HEK293 (cell line): ENCODE measurements around the gene WNT1.
A peak's percentile ranks its signal among the peaks of the same experiment; 100 is the strongest.

Experiments
- CTCF ChIA-PET: fragments of 350-600 bp; formaldehyde crosslinking; extraction: SDS; loops from one replicate; lab custom pipeline; 2021; ENCODE audit warnings: antibody characterized with exemption; lab: Yijun Ruan, JAX
- POLR2A ChIA-PET: fragments of 300-600 bp; formaldehyde crosslinking; extraction: SDS; loops from one replicate; lab custom pipeline; 2020; ENCODE audit warnings: antibody characterized with exemption, inconsistent platforms; lab: Yijun Ruan, JAX
- H3K27ac ChIP-seq: fragments of 200-500 bp; sonication (Bioruptor generic); 2 replicates; pipeline ENCODE4 v1.5.1; 2014; ENCODE audit warnings: low read depth, low read length, control low read depth, inconsistent platforms; ENCODE audit errors: extremely low read depth
- H3K36me3 ChIP-seq, 2 experiments: fragments of 200-500 bp in 1 of 2; sonication (Bioruptor generic) in 1 of 2; 1 replicate in 1 of 2; 2 replicates in 1 of 2; pipeline ENCODE4 v1.5.1; 2014 to 2017; ENCODE audit warnings: inconsistent platforms in 2 of 2, low read length in 2 of 2; ENCODE audit not compliant: control insufficient read depth in 2 of 2, insufficient read depth in 1 of 2
- H3K4me1 ChIP-seq: fragments of 200-500 bp; sonication (Bioruptor generic); 2 replicates; pipeline ENCODE4 v1.5.1; 2014; ENCODE audit warnings: mild to moderate bottlenecking, low read length, inconsistent platforms; ENCODE audit not compliant: control insufficient read depth, insufficient read depth
- H3K4me3 ChIP-seq: 2 replicates; pipeline ENCODE4 v1.5.1; 2011; ENCODE audit warnings: low read depth, mild to moderate bottlenecking, control low read depth, low read length, moderate library complexity
- H3K9me3 ChIP-seq: fragments of 200-500 bp; sonication (Bioruptor generic); 2 replicates; pipeline ENCODE4 v1.5.1; 2014; ENCODE audit warnings: low read depth, low read length, inconsistent platforms; ENCODE audit not compliant: control insufficient read depth, insufficient read depth
- PATZ1 ChIP-seq: fragments of 450-650 bp; formaldehyde crosslinking; IDR thresholded peaks from 2 replicates; pipeline ENCODE4 v1.5.1; 2016; ENCODE audit warnings: missing biosample characterization, missing genetic modification characterization
- PRDM10 ChIP-seq: fragments of 450-650 bp; formaldehyde crosslinking; IDR thresholded peaks from 2 replicates; pipeline ENCODE4 v1.5.1; 2016; ENCODE audit warnings: missing biosample characterization, missing genetic modification characterization
- ZEB2 ChIP-seq: fragments of 450-650 bp; formaldehyde crosslinking; IDR thresholded peaks from 2 replicates; pipeline ENCODE4 v1.5.1; 2016; ENCODE audit warnings: missing biosample characterization, missing genetic modification characterization
- ZNF133 ChIP-seq: fragments of 450-650 bp; formaldehyde crosslinking; IDR thresholded peaks from 2 replicates; pipeline ENCODE4 v1.5.1; 2016; ENCODE audit warnings: missing biosample characterization, missing genetic modification characterization
- ZNF2 ChIP-seq: fragments of 450-650 bp; formaldehyde crosslinking; IDR thresholded peaks from 2 replicates; pipeline ENCODE4 v1.5.1; 2016; ENCODE audit warnings: missing biosample characterization, missing genetic modification characterization
- ZNF248 ChIP-seq: fragments of 450-650 bp; formaldehyde crosslinking; IDR thresholded peaks from 2 replicates; pipeline ENCODE4 v1.5.1; 2017; ENCODE audit warnings: missing biosample characterization, missing genetic modification characterization
- TF ChIP-seq, protein P1 (sequence below): sonication (generic); formaldehyde crosslinking; IDR thresholded peaks from 2 replicates; pipeline ENCODE4 v1.8.1; 2022; ENCODE audit warnings: mild to moderate bottlenecking, moderate library complexity, missing genetic modification reagents
- TF ChIP-seq, protein P2 (sequence below): fragments of 450-650 bp; formaldehyde crosslinking; IDR thresholded peaks from 2 replicates; pipeline ENCODE4 v1.5.1; 2016; ENCODE audit warnings: missing biosample characterization, missing genetic modification characterization

The WNT1 gene

DNA sequence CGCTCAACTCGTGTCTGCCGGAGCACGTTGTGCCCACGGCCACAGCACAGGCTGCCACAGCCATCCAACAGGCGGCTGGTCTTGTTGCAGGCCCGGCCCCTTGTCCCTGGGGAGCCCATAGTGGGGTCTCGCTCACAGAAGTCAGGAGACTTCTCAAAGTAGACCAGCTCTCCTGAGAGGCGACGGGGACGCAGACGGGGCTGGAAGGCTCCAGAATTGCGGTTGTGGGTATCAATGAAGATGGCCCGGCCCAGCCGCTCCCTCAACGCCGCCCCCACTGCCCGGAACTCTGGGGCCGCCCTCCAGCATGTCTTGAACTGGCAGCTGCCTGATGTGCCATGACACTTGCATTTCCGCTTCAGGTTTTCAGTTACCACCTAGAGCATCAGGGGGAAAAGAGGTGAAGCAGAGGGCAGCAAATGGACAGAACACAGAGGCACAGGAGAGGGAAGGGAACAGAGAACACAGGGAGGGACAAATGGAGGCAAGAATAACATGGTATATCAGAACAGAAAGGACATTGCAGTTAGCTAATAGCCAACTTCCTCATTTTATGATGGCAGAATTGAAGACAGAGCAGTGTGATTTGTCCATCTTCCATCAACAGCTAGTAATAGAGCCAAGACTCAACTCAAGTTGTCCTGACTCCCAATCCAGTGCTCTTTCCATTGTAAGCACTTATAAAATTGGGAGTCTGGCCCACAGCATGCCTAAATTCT, 11.8 kb upstream of the WNT1 start:
- Histone ChIP-seq H3K9me3 (no peaks in the 10 kb centered on the region), H3K4me3 (no peak overlapping the region), H3K4me1 (peaks cover 9% of the 10 kb centered on the region), H3K36me3 (no peaks in the 10 kb centered on the region), H3K27ac (no peak overlapping the region)
- CTCF ChIA-PET: interaction anchor here (0.6 to 10.8 kb wide), 8 partner anchors 9 to 129 kb away, joined by 3 to 79 read pairs (median 4); partner anchors contain the start of gene WNT1
- TF ChIP-seq ZNF2 (tag by site-specific recombination) (no peak), ZNF248 (no peak)
- POLR2A ChIA-PET: interaction anchor here (1.0 to 3.7 kb wide), 2 partner anchors 9 to 101 kb away, joined by 6 to 21 read pairs; partner anchors contain the start of genes ARF3 and RND1

DNA sequence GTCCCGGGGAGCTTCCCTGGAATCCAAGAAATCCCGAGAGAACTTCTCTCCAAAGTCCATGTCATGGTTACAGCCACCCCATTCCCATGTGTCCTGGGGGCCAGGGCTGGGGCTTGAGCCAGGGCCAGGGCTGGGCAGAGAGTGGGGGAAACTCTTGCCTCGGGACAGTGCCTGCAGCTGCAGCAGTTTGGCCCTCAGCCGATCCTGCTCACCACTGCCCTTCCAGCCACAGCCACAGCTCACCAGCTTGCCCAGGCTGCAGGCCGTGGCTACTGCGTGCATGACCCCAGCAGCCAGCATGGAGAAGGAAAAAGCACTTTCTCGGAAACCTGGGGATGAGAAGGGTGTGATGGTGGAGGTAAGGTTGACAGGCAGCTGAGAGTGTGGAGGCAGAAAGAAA, 10.1 kb upstream of the WNT1 start:
- Histone ChIP-seq H3K36me3 (no peaks in the 10 kb centered on the region), H3K4me3 (no peak overlapping the region), H3K4me1 (peaks cover 9% of the 10 kb centered on the region), H3K9me3 (no peaks in the 10 kb centered on the region), H3K27ac (no peak overlapping the region)
- CTCF ChIA-PET: interaction anchor here (0.6 to 10.8 kb wide), 10 partner anchors 9 to 259 kb away, joined by 3 to 79 read pairs (median 4); partner anchors contain the start of gene WNT1
- POLR2A ChIA-PET: interaction anchor here (0.6 to 3.7 kb wide), 3 partner anchors 10 to 46 kb away, joined by 3 to 21 read pairs (median 3); partner anchors contain the start of gene ARF3
- TF ChIP-seq, protein P1, sequence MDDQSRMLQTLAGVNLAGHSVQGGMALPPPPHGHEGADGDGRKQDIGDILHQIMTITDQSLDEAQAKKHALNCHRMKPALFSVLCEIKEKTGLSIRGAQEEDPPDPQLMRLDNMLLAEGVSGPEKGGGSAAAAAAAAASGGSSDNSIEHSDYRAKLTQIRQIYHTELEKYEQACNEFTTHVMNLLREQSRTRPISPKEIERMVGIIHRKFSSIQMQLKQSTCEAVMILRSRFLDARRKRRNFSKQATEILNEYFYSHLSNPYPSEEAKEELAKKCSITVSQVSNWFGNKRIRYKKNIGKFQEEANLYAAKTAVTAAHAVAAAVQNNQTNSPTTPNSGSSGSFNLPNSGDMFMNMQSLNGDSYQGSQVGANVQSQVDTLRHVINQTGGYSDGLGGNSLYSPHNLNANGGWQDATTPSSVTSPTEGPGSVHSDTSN (CRISPR knock-in tag): no peak

GRCh38 chr12:48968467-48968866, 9.7 kb upstream of the WNT1 start:
- no peak overlapping the region for H3K27ac ChIP-seq
- ChIA-PET POLR2A (interaction anchor here (0.6 to 3.7 kb wide), 3 partner anchors 11 to 46 kb away, joined by 3 to 21 read pairs (median 3); partner anchors contain the start of gene ARF3), CTCF (interaction anchor here (0.6 to 10.8 kb wide), 10 partner anchors 9 to 260 kb away, joined by 3 to 79 read pairs (median 4); partner anchors contain the start of gene WNT1)
- TF ChIP-seq ZNF133 (tag by site-specific recombination): no peak
- TF ChIP-seq, protein P2, sequence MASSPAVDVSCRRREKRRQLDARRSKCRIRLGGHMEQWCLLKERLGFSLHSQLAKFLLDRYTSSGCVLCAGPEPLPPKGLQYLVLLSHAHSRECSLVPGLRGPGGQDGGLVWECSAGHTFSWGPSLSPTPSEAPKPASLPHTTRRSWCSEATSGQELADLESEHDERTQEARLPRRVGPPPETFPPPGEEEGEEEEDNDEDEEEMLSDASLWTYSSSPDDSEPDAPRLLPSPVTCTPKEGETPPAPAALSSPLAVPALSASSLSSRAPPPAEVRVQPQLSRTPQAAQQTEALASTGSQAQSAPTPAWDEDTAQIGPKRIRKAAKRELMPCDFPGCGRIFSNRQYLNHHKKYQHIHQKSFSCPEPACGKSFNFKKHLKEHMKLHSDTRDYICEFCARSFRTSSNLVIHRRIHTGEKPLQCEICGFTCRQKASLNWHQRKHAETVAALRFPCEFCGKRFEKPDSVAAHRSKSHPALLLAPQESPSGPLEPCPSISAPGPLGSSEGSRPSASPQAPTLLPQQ (tag by site-specific recombination): no peak
- H3K9me3 ChIP-seq: no peaks in the 10 kb centered on the region
- H3K36me3 ChIP-seq: no peaks in the 10 kb centered on the region
- peaks cover 9% of the 10 kb centered on the region for H3K4me1 ChIP-seq
- H3K4me3 ChIP-seq: no peak overlapping the region

DNA sequence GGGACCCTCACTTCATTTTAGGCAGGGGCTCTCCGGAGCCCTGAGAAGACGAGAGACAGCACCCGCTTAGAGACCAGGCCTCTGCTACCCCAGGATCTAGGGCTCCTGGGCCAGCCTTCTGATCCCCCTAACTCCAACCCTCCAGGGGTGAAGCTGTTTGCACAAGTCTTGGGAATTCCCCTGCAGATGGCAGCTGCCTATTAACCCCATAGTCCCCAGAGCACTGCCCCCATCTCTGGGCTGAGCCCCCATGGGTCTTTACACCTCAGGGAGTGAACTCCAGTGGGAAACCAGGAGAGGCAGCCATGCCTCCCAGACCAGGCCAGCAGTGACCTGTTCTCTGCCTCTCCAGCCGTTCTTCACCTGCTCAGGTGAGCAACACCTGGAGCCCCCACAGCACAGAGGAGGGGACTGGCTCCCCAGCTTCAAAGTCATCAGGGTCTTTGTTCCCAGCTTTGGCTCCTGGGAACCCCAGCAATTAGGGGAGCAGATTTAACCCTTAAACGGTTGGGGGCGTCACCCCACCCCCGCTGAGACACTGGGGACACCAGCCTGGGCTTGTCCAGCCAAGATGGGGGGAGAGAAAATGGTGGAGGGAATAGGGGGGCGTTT, 8.9 kb upstream of the WNT1 start:
- TF ChIP-seq PRDM10 (tag by site-specific recombination) (no peak), PATZ1 (tag by site-specific recombination) (peak; percentile 11; the same call in 1 of the 2 replicates), ZEB2 (tag by site-specific recombination) (0 out of 2 replicates have a peak, but pooled peaks have one; percentile 51)
- Histone ChIP-seq H3K36me3 (no peaks in the 10 kb centered on the region), H3K27ac (no peak overlapping the region), H3K4me3 (no peak overlapping the region), H3K4me1 (peaks cover 9% of the 10 kb centered on the region), H3K9me3 (no peaks in the 10 kb centered on the region)
- ChIA-PET CTCF (interaction anchor here (0.7 to 10.8 kb wide), 6 partner anchors 8 to 101 kb away, joined by 3 to 79 read pairs (median 7); partner anchors contain the start of gene WNT1), POLR2A (interaction anchor here (0.6 to 3.7 kb wide), 2 partner anchors 12 to 60 kb away, joined by 7 to 21 read pairs; partner anchors contain the start of gene ARF3)
